ENCODE measurements around the gene APEH. TPM values are rescaled to one million over a fixed set of nuclear protein-coding genes. Genes with fewer than 3 reads are reported as not detected.

APEH gene
- total and polyA plus RNA-seq, 2 of the 13 experiments (the other 11 are each of a cell fraction or from before 2014, with no cell fraction given) = 116 to 130 TPM

DNA sequence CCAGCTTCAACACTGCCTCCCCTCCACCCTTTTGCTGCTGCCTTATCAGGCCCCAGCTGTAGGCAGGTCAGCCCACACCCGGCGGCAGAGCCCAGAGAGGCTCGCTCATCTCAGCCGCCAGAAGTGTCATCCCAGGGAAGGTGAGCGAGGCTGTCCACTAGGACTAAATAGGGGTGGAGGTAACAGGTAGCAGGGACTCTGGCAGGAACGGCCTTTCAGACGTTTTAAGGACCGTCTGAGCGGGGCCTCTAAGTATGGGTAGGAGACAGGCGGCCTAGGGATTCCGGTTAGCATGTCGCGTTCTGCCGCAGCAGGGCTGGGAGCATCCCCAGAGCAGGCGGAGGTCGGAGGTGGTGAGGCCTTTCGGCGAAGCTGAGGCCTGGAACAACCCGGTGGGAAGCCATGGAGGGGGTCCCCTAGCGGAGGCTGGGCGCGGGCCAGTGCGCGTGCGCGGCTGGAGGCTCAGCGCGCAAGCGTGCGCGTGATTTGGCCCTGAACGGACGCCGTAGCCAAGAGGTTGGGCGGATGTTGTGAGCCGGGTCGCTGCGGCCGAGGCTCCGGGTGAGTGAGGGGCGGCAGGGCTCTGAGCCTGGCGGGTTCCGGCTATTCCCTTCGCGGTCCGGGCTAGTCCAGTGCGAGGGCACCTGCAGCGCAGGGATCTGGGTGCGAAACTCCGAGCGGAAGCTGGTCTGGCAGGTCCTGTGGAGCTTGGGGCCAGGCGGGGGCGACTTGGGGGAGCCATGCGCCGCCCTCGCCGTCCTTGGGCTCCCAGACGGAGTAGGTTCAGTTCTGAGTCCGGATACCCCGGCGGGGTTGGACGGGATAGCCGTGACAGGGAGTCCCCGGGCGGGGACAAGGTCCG, 15.1 kb downstream of the APEH start, which contains the start of the genes MST1 and RNF123 (continued):
- TF ChIP-seq, protein P1, sequence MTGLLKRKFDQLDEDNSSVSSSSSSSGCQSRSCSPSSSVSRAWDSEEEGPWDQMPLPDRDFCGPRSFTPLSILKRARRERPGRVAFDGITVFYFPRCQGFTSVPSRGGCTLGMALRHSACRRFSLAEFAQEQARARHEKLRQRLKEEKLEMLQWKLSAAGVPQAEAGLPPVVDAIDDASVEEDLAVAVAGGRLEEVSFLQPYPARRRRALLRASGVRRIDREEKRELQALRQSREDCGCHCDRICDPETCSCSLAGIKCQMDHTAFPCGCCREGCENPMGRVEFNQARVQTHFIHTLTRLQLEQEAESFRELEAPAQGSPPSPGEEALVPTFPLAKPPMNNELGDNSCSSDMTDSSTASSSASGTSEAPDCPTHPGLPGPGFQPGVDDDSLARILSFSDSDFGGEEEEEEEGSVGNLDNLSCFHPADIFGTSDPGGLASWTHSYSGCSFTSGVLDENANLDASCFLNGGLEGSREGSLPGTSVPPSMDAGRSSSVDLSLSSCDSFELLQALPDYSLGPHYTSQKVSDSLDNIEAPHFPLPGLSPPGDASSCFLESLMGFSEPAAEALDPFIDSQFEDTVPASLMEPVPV (CRISPR knock-in tag; IDR thresholded peaks at IDR 0.05) = peak; percentile 77
- TF ChIP-seq ZNF790 (CRISPR knock-in tag; IDR thresholded peaks at IDR 0.05; ENCODE audit: borderline replicate concordance) = peak; percentile 20; the same call in 1 of the 2 replicates
- peak; percentile 28; the same call in 1 of the 2 replicates for TF ChIP-seq ZNF383 (CRISPR knock-in tag; IDR thresholded peaks at IDR 0.05; ENCODE audit: borderline replicate concordance)
- peak; percentile 76; the same call in 1 of the 2 replicates for TF ChIP-seq NCOA1 (CRISPR knock-in tag; IDR thresholded peaks at IDR 0.05)
- peak; percentile 58; the same call in 1 of the 2 replicates for TF ChIP-seq ZNF747 (CRISPR knock-in tag; IDR thresholded peaks at IDR 0.05; ENCODE audit: borderline replicate concordance)
- peak; percentile 98 for TF ChIP-seq HDAC1 (CRISPR knock-in tag; IDR thresholded peaks at IDR 0.05)
- peak; percentile 38 for TF ChIP-seq ZFP90 (CRISPR knock-in tag; IDR thresholded peaks at IDR 0.05; ENCODE audit: borderline replicate concordance)
- 0 out of 2 replicates have a peak, but pooled peaks have one; percentile 24 for TF ChIP-seq ZNF782 (CRISPR knock-in tag; IDR thresholded peaks at IDR 0.05; ENCODE audit: borderline replicate concordance)
- TF ChIP-seq, protein P2, sequence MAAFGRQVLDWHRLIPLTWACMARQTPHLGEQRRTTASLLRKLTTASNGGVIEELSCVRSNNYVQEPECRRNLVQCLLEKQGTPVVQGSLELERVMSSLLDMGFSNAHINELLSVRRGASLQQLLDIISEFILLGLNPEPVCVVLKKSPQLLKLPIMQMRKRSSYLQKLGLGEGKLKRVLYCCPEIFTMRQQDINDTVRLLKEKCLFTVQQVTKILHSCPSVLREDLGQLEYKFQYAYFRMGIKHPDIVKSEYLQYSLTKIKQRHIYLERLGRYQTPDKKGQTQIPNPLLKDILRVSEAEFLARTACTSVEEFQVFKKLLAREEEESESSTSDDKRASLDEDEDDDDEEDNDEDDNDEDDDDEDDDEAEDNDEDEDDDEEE (CRISPR knock-in tag; IDR thresholded peaks at IDR 0.05) = peak; percentile 86; the same call in 1 of the 2 replicates
- TF ChIP-seq, protein P3, sequence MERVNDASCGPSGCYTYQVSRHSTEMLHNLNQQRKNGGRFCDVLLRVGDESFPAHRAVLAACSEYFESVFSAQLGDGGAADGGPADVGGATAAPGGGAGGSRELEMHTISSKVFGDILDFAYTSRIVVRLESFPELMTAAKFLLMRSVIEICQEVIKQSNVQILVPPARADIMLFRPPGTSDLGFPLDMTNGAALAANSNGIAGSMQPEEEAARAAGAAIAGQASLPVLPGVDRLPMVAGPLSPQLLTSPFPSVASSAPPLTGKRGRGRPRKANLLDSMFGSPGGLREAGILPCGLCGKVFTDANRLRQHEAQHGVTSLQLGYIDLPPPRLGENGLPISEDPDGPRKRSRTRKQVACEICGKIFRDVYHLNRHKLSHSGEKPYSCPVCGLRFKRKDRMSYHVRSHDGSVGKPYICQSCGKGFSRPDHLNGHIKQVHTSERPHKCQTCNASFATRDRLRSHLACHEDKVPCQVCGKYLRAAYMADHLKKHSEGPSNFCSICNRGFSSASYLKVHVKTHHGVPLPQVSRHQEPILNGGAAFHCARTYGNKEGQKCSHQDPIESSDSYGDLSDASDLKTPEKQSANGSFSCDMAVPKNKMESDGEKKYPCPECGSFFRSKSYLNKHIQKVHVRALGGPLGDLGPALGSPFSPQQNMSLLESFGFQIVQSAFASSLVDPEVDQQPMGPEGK (CRISPR knock-in tag; IDR thresholded peaks at IDR 0.05) = peak; percentile 63
- TF ChIP-seq FOXA1 (IDR thresholded peaks at IDR 0.05) = no peak
- peak; percentile 32; the same call in 1 of the 2 replicates for TF ChIP-seq FOXA1 (CRISPR knock-in tag; IDR thresholded peaks at IDR 0.05)
- no peak for TF ChIP-seq FOXM1 (CRISPR knock-in tag; IDR thresholded peaks at IDR 0.05)
- TF ChIP-seq, protein P4, sequence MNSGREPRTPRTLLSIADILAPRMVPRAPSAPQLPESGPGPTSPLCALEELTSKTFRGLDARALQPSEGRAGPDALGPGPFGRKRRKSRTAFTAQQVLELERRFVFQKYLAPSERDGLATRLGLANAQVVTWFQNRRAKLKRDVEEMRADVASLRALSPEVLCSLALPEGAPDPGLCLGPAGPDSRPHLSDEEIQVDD (CRISPR knock-in tag; IDR thresholded peaks at IDR 0.05; ENCODE audit: borderline replicate concordance) = 0 out of 2 replicates have a peak, but pooled peaks have one; percentile 36
- peak; percentile 66; the same call in 1 of the 2 replicates for TF ChIP-seq ARNTL (CRISPR knock-in tag; IDR thresholded peaks at IDR 0.05)
- TF ChIP-seq, protein P5, sequence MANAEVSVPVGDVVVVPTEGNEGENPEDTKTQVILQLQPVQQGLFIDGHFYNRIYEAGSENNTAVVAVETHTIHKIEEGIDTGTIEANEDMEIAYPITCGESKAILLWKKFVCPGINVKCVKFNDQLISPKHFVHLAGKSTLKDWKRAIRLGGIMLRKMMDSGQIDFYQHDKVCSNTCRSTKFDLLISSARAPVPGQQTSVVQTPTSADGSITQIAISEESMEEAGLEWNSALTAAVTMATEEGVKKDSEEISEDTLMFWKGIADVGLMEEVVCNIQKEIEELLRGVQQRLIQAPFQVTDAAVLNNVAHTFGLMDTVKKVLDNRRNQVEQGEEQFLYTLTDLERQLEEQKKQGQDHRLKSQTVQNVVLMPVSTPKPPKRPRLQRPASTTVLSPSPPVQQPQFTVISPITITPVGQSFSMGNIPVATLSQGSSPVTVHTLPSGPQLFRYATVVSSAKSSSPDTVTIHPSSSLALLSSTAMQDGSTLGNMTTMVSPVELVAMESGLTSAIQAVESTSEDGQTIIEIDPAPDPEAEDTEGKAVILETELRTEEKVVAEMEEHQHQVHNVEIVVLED (CRISPR knock-in tag; IDR thresholded peaks at IDR 0.05; ENCODE audit: borderline replicate concordance) = peak; percentile 72
- TF ChIP-seq SP4 (CRISPR knock-in tag; IDR thresholded peaks at IDR 0.05) = peak; percentile 85
- peak; percentile 63; the same call in 1 of the 2 replicates for TF ChIP-seq ISL2 (CRISPR knock-in tag; IDR thresholded peaks at IDR 0.05)
- TF ChIP-seq ZNF772 (CRISPR knock-in tag; IDR thresholded peaks at IDR 0.05) = peak; percentile 67; the same call in 1 of the 2 replicates
- no peak for TF ChIP-seq ZNF367 (CRISPR knock-in tag; IDR thresholded peaks at IDR 0.05; ENCODE audit: borderline replicate concordance)
